Natural killer cell (primary cell): ENCODE measurements around the gene PUDP. TPM values are rescaled to one million over a fixed set of nuclear protein-coding genes. Genes with fewer than 3 reads are reported as not detected.

Experiments used
- ATAC-seq, 3 donors: fragments of 150-1000 bp in 2 of 3; fragments of 200-7000 bp in 1 of 3; cut with Tn5 transposase; 1 replicate in 1 of 3; 2 replicates in 2 of 3; pipeline ENCODE4 v1.10.0; 2021; ENCODE audit warnings: mild to moderate bottlenecking in 2 of 3, moderate library complexity in 2 of 3
- DNase-seq, 2 donors: peaks; one replicate each; pipeline versions ENCODE4 v3.0.0 to v3.0.0-alpha.2; 2013 to 2021; ENCODE audit warnings: mixed read lengths in 1 of 2
- H3K27ac ChIP-seq: one replicate; pipeline ENCODE4 v1.5.1; 2013; ENCODE audit warnings: mild to moderate bottlenecking, low read length
- H3K27me3 ChIP-seq: one replicate; pipeline ENCODE4 v1.6.1; 2013; ENCODE audit warnings: low read length; ENCODE audit not compliant: control insufficient read depth, insufficient read depth
- H3K36me3 ChIP-seq: one replicate; pipeline ENCODE4 v1.6.1; 2013; ENCODE audit warnings: low read length; ENCODE audit not compliant: control insufficient read depth, insufficient read depth
- H3K4me1 ChIP-seq: one replicate; pipeline ENCODE4 v1.6.1; 2013; ENCODE audit warnings: low read length; ENCODE audit not compliant: control insufficient read depth, insufficient read depth
- H3K4me3 ChIP-seq: one replicate; pipeline ENCODE4 v1.5.1; 2013; ENCODE audit warnings: low read length
- H3K9me3 ChIP-seq: one replicate; pipeline ENCODE4 v1.6.1; 2013; ENCODE audit warnings: low read length; ENCODE audit not compliant: control insufficient read depth, insufficient read depth
- H3K27ac Mint-ChIP-seq, 2 donors: one replicate each; pipeline ENCODE4 v1.8.0; 2022; ENCODE audit warnings: mild to moderate bottlenecking in 2 of 2, mixed read lengths in 2 of 2, moderate library complexity in 1 of 2
- H3K27me3 Mint-ChIP-seq, 2 donors: one replicate each; pipeline ENCODE4 v1.8.0; 2022; ENCODE audit warnings: low read depth in 2 of 2, mixed read lengths in 2 of 2
- H3K36me3 Mint-ChIP-seq: one replicate; pipeline ENCODE4 v1.8.0; 2022; ENCODE audit warnings: mixed read lengths
- H3K4me1 Mint-ChIP-seq, 2 donors: one replicate each; pipeline ENCODE4 v1.8.0; 2022; ENCODE audit warnings: mixed read lengths in 2 of 2
- H3K4me3 Mint-ChIP-seq: one replicate; pipeline ENCODE4 v1.8.0; 2022; ENCODE audit warnings: mild to moderate bottlenecking, moderate library complexity, mixed read lengths
- H3K9me3 Mint-ChIP-seq, 2 donors: one replicate each; pipeline ENCODE4 v1.8.0; 2022; ENCODE audit warnings: mixed read lengths in 2 of 2
- CTCF ChIP-seq: fragments of 200-600 bp; IDR thresholded peaks from one replicate; pipeline ENCODE4 v1.8.0; 2022; ENCODE audit warnings: antibody characterized with exemption
- WGBS: methylation state at CpG from one replicate; pipeline ENCODE4 v1.1.7; 2013; ENCODE audit warnings: missing lambda C conversion rate; ENCODE audit not compliant: insufficient coverage; 5-methylcytosine and 5-hydroxymethylcytosine counted together
- intact Hi-C: fragments of 100-400 bp; cut with micrococcal nuclease; formaldehyde crosslinking; loops from one replicate; pipeline ENCODE4 v1.14.2; 2022
- total RNA-seq, 4 donors: library from RNA; stranded (reverse); fragments of 120-200 nt in 1 of 4; gene quantifications; one replicate each; pipeline versions ENCODE4 v1.2.3 to v1.2.4, GENCODE V29; 2013 to 2022

The PUDP gene
- total RNA-seq, 3 donors from 2014 or later (not counting 1 experiment from before 2014, with no cell fraction given) = 5.4 to 11.4 (median 5.6) TPM

- peaks cover 53 to 89% of the 10 kb centered on the region in 2 donors for H3K4me1 Mint-ChIP-seq
- no peaks in the 10 kb centered on the region for H3K27me3 Mint-ChIP-seq
- H3K9me3 ChIP-seq = no peaks in the 10 kb centered on the region
- intact Hi-C loops = no loop called here
- WGBS = 68% methylated on average over 5 of the region's 8 CpGs
- peaks cover 27% of the 10 kb centered on the region for H3K4me1 ChIP-seq
- no peaks in the 10 kb centered on the region for H3K36me3 ChIP-seq
- peak in 1 of 3 donors; percentile 27 for ATAC-seq
- H3K4me3 ChIP-seq = no peak overlapping the region
- peak in 1 of 2 donors; percentile 60 for DNase-seq
- peak overlapping the region; percentile 45 for H3K4me3 Mint-ChIP-seq
- TF ChIP-seq CTCF = no peak
- no peaks in the 10 kb centered on the region for H3K27me3 ChIP-seq
- H3K27ac Mint-ChIP-seq = peak overlapping the region; percentile 41 to 55
- no peaks in the 10 kb centered on the region for H3K36me3 Mint-ChIP-seq
- H3K27ac ChIP-seq = no peak overlapping the region
- no peaks in the 10 kb centered on the region for H3K9me3 Mint-ChIP-seq
These were observed 58.9 kb downstream of the PUDP start for GRCh38 chrX:7088968-7089615.

GRCh38 chrX:7086384-7086783 is 61.6 kb downstream of the PUDP start:
- no peaks in the 10 kb centered on the region for H3K36me3 ChIP-seq
- ATAC-seq = peak in 2 of 3 donors; percentile 55 to 60
- H3K4me1 Mint-ChIP-seq = peaks cover 73 to 95% of the 10 kb centered on the region in 2 donors
- WGBS = 33% methylated on average over 3 of the region's 3 CpGs
- no peaks in the 10 kb centered on the region for H3K9me3 ChIP-seq
- peaks cover 47% of the 10 kb centered on the region for H3K4me1 ChIP-seq
- H3K27me3 Mint-ChIP-seq = no peaks in the 10 kb centered on the region
- H3K9me3 Mint-ChIP-seq = no peaks in the 10 kb centered on the region
- peak overlapping the region; percentile 58 to 71 for H3K27ac Mint-ChIP-seq
- intact Hi-C loops = no loop called here
- no peaks in the 10 kb centered on the region for H3K27me3 ChIP-seq
- H3K4me3 ChIP-seq = no peak overlapping the region
- TF ChIP-seq CTCF = no peak
- H3K27ac ChIP-seq = no peak overlapping the region
- H3K36me3 Mint-ChIP-seq = no peaks in the 10 kb centered on the region
- H3K4me3 Mint-ChIP-seq = peak overlapping the region; percentile 49
- DNase-seq = no peak

- Histone ChIP-seq H3K4me3 (no peak overlapping the region), H3K36me3 (no peaks in the 10 kb centered on the region), H3K27me3 (no peaks in the 10 kb centered on the region), H3K4me1 (peaks cover 47% of the 10 kb centered on the region), H3K27ac (no peak overlapping the region), H3K9me3 (no peaks in the 10 kb centered on the region)
- Mint-ChIP-seq H3K4me1 (peaks cover 71 to 93% of the 10 kb centered on the region in 2 donors), H3K27me3 (no peaks in the 10 kb centered on the region), H3K9me3 (no peaks in the 10 kb centered on the region), H3K4me3 (peak overlapping the region; percentile 70), H3K27ac (peak overlapping the region; percentile 58 to 71), H3K36me3 (no peaks in the 10 kb centered on the region)
- WGBS = 100% methylated on average over 2 of the region's 3 CpGs
- intact Hi-C loops = no loop called here
- ATAC-seq (no peak), DNase-seq (no peak)
- TF ChIP-seq CTCF = no peak
These were observed 62.1 kb downstream of the PUDP start for GRCh38 chrX:7085879-7086278.

GRCh38 chrX:7084841-7085240 is 63.1 kb downstream of the PUDP start:
- Histone ChIP-seq H3K9me3 (no peaks in the 10 kb centered on the region), H3K4me1 (peaks cover 47% of the 10 kb centered on the region), H3K27ac (no peak overlapping the region), H3K36me3 (no peaks in the 10 kb centered on the region), H3K27me3 (no peaks in the 10 kb centered on the region), H3K4me3 (no peak overlapping the region)
- ATAC-seq (no peak), DNase-seq (no peak)
- WGBS = 93% methylated on average over 6 of the region's 10 CpGs
- Mint-ChIP-seq H3K4me1 (peaks cover 65 to 87% of the 10 kb centered on the region in 2 donors), H3K36me3 (no peaks in the 10 kb centered on the region), H3K27me3 (no peaks in the 10 kb centered on the region), H3K27ac (peak overlapping the region; percentile 71 to 86), H3K4me3 (peak overlapping the region; percentile 74), H3K9me3 (no peaks in the 10 kb centered on the region)
- TF ChIP-seq CTCF = no peak
- intact Hi-C loops = no loop called here
